Measurements from ENCODE around the gene CALHM6.

The CALHM6 gene

GRCh38 chr6:116508527-116508926 lies 47.4 kb downstream of the CALHM6 start:
- H3K9me3 ChIP-seq (ENCODE audit: control insufficient read depth, insufficient read depth, low read length): no peaks in the 10 kb centered on the region
- H3K27me3 ChIP-seq (ENCODE audit: control insufficient read depth, insufficient read depth, low read length): no peaks in the 10 kb centered on the region
- no peak overlapping the region for H3K9ac ChIP-seq (ENCODE audit: low read depth, low read length)
- no peak overlapping the region for H3K27ac ChIP-seq (ENCODE audit: low read depth, low read length)
- H3K4me1 ChIP-seq (ENCODE audit: control insufficient read depth, insufficient read depth, low read length): peaks cover 10% of the 10 kb centered on the region
- no peaks in the 10 kb centered on the region for H3K36me3 ChIP-seq (ENCODE audit: control insufficient read depth, insufficient read depth, low read length)
- no peak overlapping the region for H3K4me3 ChIP-seq (ENCODE audit: low read depth, low read length)

GRCh38 chr6:116511424-116512110 lies 50.4 kb downstream of the CALHM6 start, which contains the start of gene CALHM5:
CALHM5 (plus strand) TSS chr6:116511639; CDS start chr6:116511697, 58 bp downstream.
- no peaks in the 10 kb centered on the region for H3K27me3 ChIP-seq (ENCODE audit: control insufficient read depth, insufficient read depth, low read length)
- H3K9me3 ChIP-seq (ENCODE audit: control insufficient read depth, insufficient read depth, low read length): no peaks in the 10 kb centered on the region
- H3K36me3 ChIP-seq (ENCODE audit: control insufficient read depth, insufficient read depth, low read length): no peaks in the 10 kb centered on the region
- peaks cover 10% of the 10 kb centered on the region for H3K4me1 ChIP-seq (ENCODE audit: control insufficient read depth, insufficient read depth, low read length)
- H3K4me3 ChIP-seq (ENCODE audit: low read depth, low read length): no peak within 1 kb of the TSS
- H3K9ac ChIP-seq (ENCODE audit: low read depth, low read length): no peak within 1 kb of the TSS
- H3K27ac ChIP-seq (ENCODE audit: low read depth, low read length): peak within 1 kb of the TSS; percentile 72

GRCh38 chr6:116512111-116512559 lies 51.0 kb downstream of the CALHM6 start:
- H3K4me3 ChIP-seq (ENCODE audit: low read depth, low read length): no peak overlapping the region
- no peak overlapping the region for H3K9ac ChIP-seq (ENCODE audit: low read depth, low read length)
- no peaks in the 10 kb centered on the region for H3K27me3 ChIP-seq (ENCODE audit: control insufficient read depth, insufficient read depth, low read length)
- peak overlapping the region; percentile 72 for H3K27ac ChIP-seq (ENCODE audit: low read depth, low read length)
- H3K4me1 ChIP-seq (ENCODE audit: control insufficient read depth, insufficient read depth, low read length): peaks cover 10% of the 10 kb centered on the region
- no peaks in the 10 kb centered on the region for H3K36me3 ChIP-seq (ENCODE audit: control insufficient read depth, insufficient read depth, low read length)
- H3K9me3 ChIP-seq (ENCODE audit: control insufficient read depth, insufficient read depth, low read length): no peaks in the 10 kb centered on the region

GRCh38 chr6:116512734-116513133 lies 51.6 kb downstream of the CALHM6 start:
- H3K27ac ChIP-seq (ENCODE audit: low read depth, low read length): no peak overlapping the region
- H3K4me3 ChIP-seq (ENCODE audit: low read depth, low read length): no peak overlapping the region

More at GRCh38 chr6:116512734-116513133, 51.6 kb downstream of the CALHM6 start:
- H3K9ac ChIP-seq (ENCODE audit: low read depth, low read length): no peak overlapping the region
- H3K27me3 ChIP-seq (ENCODE audit: control insufficient read depth, insufficient read depth, low read length): no peaks in the 10 kb centered on the region
- H3K4me1 ChIP-seq (ENCODE audit: control insufficient read depth, insufficient read depth, low read length): peaks cover 10% of the 10 kb centered on the region
- no peaks in the 10 kb centered on the region for H3K36me3 ChIP-seq (ENCODE audit: control insufficient read depth, insufficient read depth, low read length)
- no peaks in the 10 kb centered on the region for H3K9me3 ChIP-seq (ENCODE audit: control insufficient read depth, insufficient read depth, low read length)
